Measurements from ENCODE around the gene SPOCK1.
"Not testable (repeated sequence)": the region's sequence is repeated elsewhere in the genome, so short reads cannot be mapped to it uniquely, and the experiment has no call there.

Gene SPOCK1

DNA sequence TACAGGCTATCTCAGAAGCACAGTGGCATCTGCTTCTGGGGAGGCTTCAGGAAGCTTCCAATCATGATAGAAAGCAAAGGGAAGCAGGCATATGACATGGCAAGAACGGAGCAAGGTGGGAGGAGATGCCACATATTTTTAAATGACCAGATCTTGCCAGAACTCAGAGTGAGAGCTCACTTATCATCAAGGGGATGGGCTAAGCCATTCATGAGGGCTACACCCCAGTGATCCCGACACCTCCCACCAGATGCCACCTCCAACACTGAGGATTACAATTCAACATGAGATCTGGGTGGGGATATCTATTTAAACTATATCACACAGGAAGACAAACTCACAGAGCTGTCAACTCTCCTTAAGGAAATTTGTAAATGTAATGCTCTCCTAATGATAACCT lies 258.8 kb downstream of the SPOCK1 start:
- DNase-seq: no peak
- Histone ChIP-seq H3K4me1 (no peaks in the 10 kb centered on the region), H3K9me3 (peaks cover 0 to 7% (median 0%) of the 10 kb centered on the region in 3 donors), H3K4me3 (no peak overlapping the region), H3K36me3 (no peaks in the 10 kb centered on the region), H3K27ac (no peak overlapping the region), H3K27me3 (no peaks in the 10 kb centered on the region)
- intact Hi-C loops (cut with DNase I; ENCODE audit: low total_unique reads): no loop called here
- TF ChIP-seq, protein P1, sequence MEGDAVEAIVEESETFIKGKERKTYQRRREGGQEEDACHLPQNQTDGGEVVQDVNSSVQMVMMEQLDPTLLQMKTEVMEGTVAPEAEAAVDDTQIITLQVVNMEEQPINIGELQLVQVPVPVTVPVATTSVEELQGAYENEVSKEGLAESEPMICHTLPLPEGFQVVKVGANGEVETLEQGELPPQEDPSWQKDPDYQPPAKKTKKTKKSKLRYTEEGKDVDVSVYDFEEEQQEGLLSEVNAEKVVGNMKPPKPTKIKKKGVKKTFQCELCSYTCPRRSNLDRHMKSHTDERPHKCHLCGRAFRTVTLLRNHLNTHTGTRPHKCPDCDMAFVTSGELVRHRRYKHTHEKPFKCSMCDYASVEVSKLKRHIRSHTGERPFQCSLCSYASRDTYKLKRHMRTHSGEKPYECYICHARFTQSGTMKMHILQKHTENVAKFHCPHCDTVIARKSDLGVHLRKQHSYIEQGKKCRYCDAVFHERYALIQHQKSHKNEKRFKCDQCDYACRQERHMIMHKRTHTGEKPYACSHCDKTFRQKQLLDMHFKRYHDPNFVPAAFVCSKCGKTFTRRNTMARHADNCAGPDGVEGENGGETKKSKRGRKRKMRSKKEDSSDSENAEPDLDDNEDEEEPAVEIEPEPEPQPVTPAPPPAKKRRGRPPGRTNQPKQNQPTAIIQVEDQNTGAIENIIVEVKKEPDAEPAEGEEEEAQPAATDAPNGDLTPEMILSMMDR (IDR thresholded peaks at IDR 0.05): no peak

DNA sequence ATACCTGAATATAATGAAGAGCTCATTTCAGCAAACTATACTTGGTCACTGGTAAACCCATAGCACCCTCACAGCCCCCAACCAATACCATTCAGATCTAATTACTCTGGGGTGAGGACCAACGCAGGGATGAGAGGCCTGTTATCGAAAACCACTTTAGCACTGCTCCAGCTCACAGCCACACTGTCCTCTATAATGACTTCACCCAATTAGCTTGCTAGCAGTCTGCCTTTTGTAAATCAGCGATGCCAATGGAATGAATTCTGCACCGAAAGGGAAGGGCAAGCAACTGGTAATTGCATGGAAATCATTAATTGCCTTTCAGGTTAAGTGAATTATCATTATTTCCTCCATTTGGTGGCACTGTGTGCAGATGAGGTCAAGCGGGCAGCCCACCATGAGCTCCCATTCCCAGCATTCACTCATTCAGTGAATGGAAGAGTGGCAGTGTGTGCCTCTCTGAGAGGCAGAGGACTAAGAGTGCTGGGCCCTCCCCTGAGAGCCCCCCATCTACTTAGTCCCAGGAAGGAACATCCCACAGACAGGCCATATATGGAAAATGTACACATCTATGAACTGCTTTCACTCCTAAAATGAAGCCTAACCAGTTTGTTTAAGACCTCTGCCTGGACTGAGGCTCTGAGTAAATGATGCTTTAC lies 262.1 kb downstream of the SPOCK1 start:
- no peak for DNase-seq
- Histone ChIP-seq H3K9me3 (peaks cover 0 to 7% (median 0%) of the 10 kb centered on the region in 3 donors), H3K36me3 (no peaks in the 10 kb centered on the region), H3K27me3 (no peaks in the 10 kb centered on the region), H3K4me1 (no peaks in the 10 kb centered on the region), H3K4me3 (no peak overlapping the region), H3K27ac (no peak overlapping the region)
- TF ChIP-seq, protein P1 (IDR thresholded peaks at IDR 0.05): no peak
- intact Hi-C loops (cut with DNase I; ENCODE audit: low total_unique reads): no loop called here

DNA sequence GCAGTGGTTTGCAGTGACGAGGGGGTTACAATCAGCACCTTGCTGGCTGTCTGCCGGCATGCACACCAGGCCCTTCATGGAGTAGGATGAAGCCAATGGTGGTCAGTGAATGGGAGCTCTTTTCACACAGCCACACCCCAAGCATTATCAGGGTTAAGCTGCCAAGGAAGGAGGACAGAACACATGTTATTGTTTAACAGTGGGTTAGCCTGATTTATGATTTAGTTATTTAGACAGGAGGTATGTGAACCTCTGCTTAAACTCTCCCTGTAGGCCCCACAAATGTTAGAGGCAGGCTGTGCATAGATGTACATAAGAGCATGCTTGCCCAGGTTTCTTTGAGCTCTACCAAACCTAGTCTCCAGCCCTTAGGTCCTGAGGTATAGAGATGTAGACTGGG lies 262.9 kb downstream of the SPOCK1 start:
- Histone ChIP-seq H3K4me3 (no peak overlapping the region), H3K36me3 (no peaks in the 10 kb centered on the region), H3K27me3 (no peaks in the 10 kb centered on the region), H3K27ac (no peak overlapping the region), H3K4me1 (no peaks in the 10 kb centered on the region), H3K9me3 (peaks cover 0 to 7% (median 0%) of the 10 kb centered on the region in 3 donors)
- intact Hi-C loops (cut with DNase I; ENCODE audit: low total_unique reads): no loop called here
- TF ChIP-seq, protein P1 (IDR thresholded peaks at IDR 0.05): no peak
- no peak for DNase-seq

DNA sequence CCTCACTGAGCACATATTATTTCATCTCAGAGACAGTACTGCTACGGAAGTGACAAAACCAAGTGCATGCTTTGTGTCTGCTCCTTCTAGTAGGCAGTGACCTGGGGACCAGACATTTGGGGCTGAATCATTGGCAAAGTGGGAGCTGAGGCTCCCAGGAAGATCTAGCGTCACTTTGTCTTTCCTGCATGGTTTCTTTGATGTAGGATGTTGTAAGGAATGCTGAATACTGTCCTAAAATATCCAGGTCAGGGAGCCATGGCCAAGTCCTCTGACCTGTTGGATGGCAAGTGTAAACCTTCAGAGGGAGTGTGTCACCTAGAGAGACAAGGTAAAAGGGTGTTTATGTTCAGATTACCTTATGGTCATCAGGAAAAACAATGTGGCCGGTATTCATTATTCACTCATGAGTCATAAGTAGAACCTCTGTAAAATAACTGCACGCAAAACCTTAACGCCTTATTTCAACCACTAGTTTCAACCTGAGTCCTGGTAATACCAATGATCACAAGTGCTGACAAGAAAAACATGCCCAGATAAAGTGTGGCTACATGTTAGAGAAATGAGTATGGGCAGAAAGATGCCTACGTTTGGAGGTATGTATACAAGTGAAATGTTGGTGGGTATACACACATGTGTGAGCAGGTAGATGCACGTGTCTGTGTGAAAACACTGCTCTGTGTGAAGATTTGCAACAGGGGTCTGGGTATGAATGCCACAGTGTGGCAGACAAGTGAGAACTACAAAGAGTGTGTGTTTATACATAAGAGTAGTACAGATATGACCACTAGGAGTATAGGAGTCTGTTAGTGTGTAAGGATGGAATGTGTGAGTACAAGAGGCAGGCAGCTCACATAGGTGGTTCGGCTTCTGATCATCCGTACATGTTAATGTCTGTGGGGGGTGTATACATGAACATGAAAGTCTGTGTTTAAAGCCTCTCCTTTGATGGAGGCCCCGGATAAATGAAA lies 263.9 kb downstream of the SPOCK1 start:
- intact Hi-C loops (cut with DNase I; ENCODE audit: low total_unique reads): no loop called here
- DNase-seq: no peak
- peaks cover 0 to 7% (median 0%) of the 10 kb centered on the region in 3 donors for H3K9me3 ChIP-seq

DNA sequence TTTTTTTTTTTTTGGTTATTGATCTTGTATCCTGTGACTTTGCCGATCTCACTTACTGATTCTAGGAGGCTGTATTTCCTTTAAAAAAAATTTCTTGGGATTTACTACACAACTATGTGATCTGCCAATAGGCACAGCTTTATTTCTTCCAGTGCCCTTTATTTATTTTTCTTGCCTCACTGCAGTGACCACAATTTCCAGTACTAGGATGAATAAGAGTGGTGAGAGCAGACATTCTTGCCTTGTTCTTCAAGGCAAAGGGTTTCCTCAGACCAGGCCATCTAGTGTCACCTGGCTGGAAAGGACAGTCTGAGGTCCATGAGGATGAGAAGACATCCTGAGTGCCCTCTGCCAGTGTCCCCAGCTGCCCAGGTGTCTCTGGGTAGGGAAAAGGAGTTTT lies 265.4 kb downstream of the SPOCK1 start:
- DNase-seq: no peak
- intact Hi-C loops (cut with DNase I; ENCODE audit: low total_unique reads): no loop called here
- H3K4me1 ChIP-seq: peaks cover 0 to 6% (median 0%) of the 10 kb centered on the region in 4 donors
- H3K27ac ChIP-seq: no peak overlapping the region
- no peaks in the 10 kb centered on the region for H3K36me3 ChIP-seq
- TF ChIP-seq, protein P1 (IDR thresholded peaks at IDR 0.05): no peak
- no peak overlapping the region for H3K4me3 ChIP-seq
- no peaks in the 10 kb centered on the region for H3K27me3 ChIP-seq
- H3K9me3 ChIP-seq: no peaks in the 10 kb centered on the region

More for the DNA sequence above, 263.9 kb downstream of the SPOCK1 start:
- Histone ChIP-seq H3K27me3 (no peaks in the 10 kb centered on the region), H3K27ac (no peak overlapping the region), H3K4me3 (no peak overlapping the region), H3K4me1 (no peaks in the 10 kb centered on the region), H3K36me3 (no peaks in the 10 kb centered on the region)
- TF ChIP-seq, protein P1 (IDR thresholded peaks at IDR 0.05): no peak

DNA sequence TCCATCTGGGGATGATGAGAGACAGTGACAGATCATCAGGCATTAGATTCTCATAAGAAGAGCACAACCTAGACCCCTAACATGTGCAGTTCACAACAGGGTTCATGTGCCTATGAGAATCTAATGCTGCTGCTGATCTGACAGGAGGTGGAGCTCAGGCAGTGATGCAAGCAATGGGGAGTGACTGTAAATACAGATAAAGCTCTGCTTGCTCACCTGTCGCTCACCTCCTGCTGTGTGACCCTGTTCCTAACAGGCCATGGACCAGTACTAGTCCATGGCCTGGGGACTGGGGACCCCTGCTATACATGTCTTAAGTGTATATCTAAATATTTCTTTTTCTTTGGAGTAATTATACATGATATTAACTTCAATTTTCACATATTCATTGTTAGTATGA lies 265.8 kb downstream of the SPOCK1 start:
- intact Hi-C loops (cut with DNase I; ENCODE audit: low total_unique reads); H3K27me3 ChIP-seq; DNase-seq; H3K27ac ChIP-seq; H3K36me3 ChIP-seq; H3K4me3 ChIP-seq; H3K9me3 ChIP-seq; H3K4me1 ChIP-seq: not testable (repeated sequence)

Data from tibial artery (tissue), 4 donors.